ENCODE results near the gene MRPL21.

- TF ChIP-seq CTCF (IDR thresholded peaks at IDR 0.05; ENCODE audit: low read length) (no peak), EZH2 (IDR thresholded peaks at IDR 0.05; ENCODE audit: borderline replicate concordance, low read length) (no peak)
Observed at GRCh38 chr11:68934321-68934645, 30.7 kb upstream of the MRPL21 start.
